HEK293T (cell line): ENCODE data around the gene PPEF2.

Experiments used
- CTCF ChIA-PET: fragments of 350-600 bp; formaldehyde crosslinking; extraction: SDS; loops from one replicate; lab custom pipeline; 2021; ENCODE audit warnings: antibody characterized with exemption, inconsistent platforms; lab: Yijun Ruan, JAX
- POLR2A ChIA-PET: fragments of 350-600 bp; formaldehyde crosslinking; extraction: SDS; loops from one replicate; lab custom pipeline; 2020; ENCODE audit warnings: antibody characterized with exemption, inconsistent platforms; lab: Yijun Ruan, JAX
- DNase-seq: peaks from one replicate; pipeline ENCODE4 v3.0.0; 2012; ENCODE audit warnings: mixed read lengths; ENCODE audit errors: extremely low spot score
- ARNT ChIP-seq: fragments of 450-650 bp; IDR thresholded peaks from 2 replicates; pipeline ENCODE4 v1.6.1; 2017; ENCODE audit warnings: mild to moderate bottlenecking
- BHLHE40 ChIP-seq: fragments of 450-650 bp; IDR thresholded peaks from 2 replicates; pipeline ENCODE4 v1.6.1; 2016; ENCODE audit warnings: mild to moderate bottlenecking, moderate library complexity, borderline replicate concordance
- CTBP1 ChIP-seq: fragments of 450-650 bp; IDR thresholded peaks from 2 replicates; pipeline ENCODE4 v1.6.1; 2016; ENCODE audit warnings: borderline replicate concordance
- ELF4 ChIP-seq: fragments of 450-650 bp; IDR thresholded peaks from 2 replicates; pipeline ENCODE4 v1.6.1; 2017; ENCODE audit warnings: antibody characterized with exemption
- FOXA1 ChIP-seq: fragments of 450-650 bp; IDR thresholded peaks from 2 replicates; pipeline ENCODE4 v1.6.1; 2016; ENCODE audit warnings: mild to moderate bottlenecking
- FOXK2 ChIP-seq: fragments of 450-650 bp; IDR thresholded peaks from 2 replicates; pipeline ENCODE4 v1.6.1; 2016; ENCODE audit warnings: mild to moderate bottlenecking
- FOXM1 ChIP-seq: fragments of 450-650 bp; IDR thresholded peaks from 2 replicates; pipeline ENCODE4 v1.6.1; 2017; ENCODE audit warnings: mild to moderate bottlenecking, borderline replicate concordance
- HDGF ChIP-seq: fragments of 450-650 bp; IDR thresholded peaks from 2 replicates; pipeline ENCODE4 v1.6.1; 2017; ENCODE audit warnings: antibody characterized with exemption, borderline replicate concordance
- L3MBTL2 ChIP-seq: fragments of 450-650 bp; conservative IDR thresholded peaks from 2 replicates; pipeline ENCODE4 v1.6.1; 2016; ENCODE audit warnings: mild to moderate bottlenecking
- LEF1 ChIP-seq: fragments of 450-650 bp; IDR thresholded peaks from 2 replicates; pipeline ENCODE4 v1.6.1; 2017; ENCODE audit warnings: mild to moderate bottlenecking, borderline replicate concordance
- NFRKB ChIP-seq: fragments of 450-650 bp; IDR thresholded peaks from 2 replicates; pipeline ENCODE4 v1.6.1; 2016; ENCODE audit warnings: mild to moderate bottlenecking, moderate library complexity
- SP1 ChIP-seq: fragments of 450-650 bp; IDR thresholded peaks from 2 replicates; pipeline ENCODE4 v1.6.1; 2017
- SUZ12 ChIP-seq: fragments of 450-650 bp; IDR thresholded peaks from 2 replicates; pipeline ENCODE4 v1.6.1; 2016; ENCODE audit warnings: mild to moderate bottlenecking
- TARDBP ChIP-seq: fragments of 450-650 bp; IDR thresholded peaks from 2 replicates; pipeline ENCODE4 v1.6.1; 2016
- ZNF384 ChIP-seq: fragments of 450-650 bp; IDR thresholded peaks from 2 replicates; pipeline ENCODE4 v1.6.1; 2016
- TF ChIP-seq, protein P1 (sequence below): fragments of 450-650 bp; IDR thresholded peaks from 2 replicates; pipeline ENCODE4 v1.6.1; 2016

PPEF2 gene

DNA sequence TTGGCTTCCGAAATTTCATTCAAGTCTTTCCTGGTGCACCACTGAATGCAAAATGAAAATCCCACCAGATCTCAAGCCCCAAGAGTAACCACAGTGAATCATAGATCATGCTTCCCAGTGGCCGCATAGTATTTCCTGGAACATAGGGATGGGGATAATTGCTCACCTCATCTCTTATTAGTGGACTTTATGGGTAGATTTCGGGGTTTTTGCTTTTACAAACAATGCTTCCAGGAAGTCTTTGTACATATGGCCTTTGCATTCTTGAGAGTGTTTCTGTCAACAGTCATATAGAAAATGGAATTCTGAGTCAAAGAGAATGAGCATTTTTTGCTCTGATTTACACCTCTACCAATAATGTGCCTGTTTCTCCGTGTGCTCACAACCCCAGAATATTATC, 53.4 kb downstream of the PPEF2 start:
- TF ChIP-seq L3MBTL2 (no peak), SP1 (no peak), ARNT (no peak), SUZ12 (no peak)
- POLR2A ChIA-PET = interaction anchor here (1.0 kb wide), 1 partner anchor 124 kb away, joined by 3 read pairs; the partner anchor contains the start of gene USO1
- no peak for DNase-seq
- CTCF ChIA-PET = no interaction called here

DNA sequence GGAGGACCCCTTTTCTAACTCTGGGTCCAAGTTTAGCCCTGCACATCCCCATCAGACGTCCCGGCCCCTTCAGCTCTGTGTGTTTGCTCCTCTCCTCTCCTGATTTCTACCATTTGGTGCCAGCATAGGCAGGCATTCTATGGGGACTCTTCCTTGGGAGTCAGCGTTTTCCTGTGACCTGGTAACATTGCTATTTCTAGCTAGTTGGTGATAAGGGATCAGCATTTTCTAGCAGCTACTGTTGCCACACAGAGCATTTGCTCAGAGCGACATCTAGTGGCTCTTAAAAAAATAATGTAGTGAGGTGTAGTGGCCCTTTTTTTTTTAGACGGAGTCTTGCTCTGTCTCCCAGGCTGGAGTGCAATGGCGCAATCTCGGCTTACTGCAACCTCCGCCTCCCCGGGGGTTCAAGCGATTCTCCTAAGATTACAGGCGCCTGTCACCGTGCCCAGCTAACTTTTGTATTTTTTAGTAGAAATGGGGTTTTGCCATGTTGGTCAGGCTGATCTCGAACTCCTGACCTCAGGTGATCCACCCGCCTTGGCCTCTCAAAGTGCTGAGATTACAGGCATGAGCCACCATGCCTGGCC, 54.0 kb downstream of the PPEF2 start:
- DNase-seq = peak; percentile 74
- TF ChIP-seq ZNF384 = peak; percentile 91
- POLR2A ChIA-PET = interaction anchor here (1.0 kb wide), 1 partner anchor 124 kb away, joined by 3 read pairs; the partner anchor contains the start of gene USO1
- CTCF ChIA-PET = interaction anchor here (0.6 to 1.7 kb wide), 10 partner anchors 11 to 913 kb away, joined by 3 to 9 read pairs (median 4); partner anchors contain the start of gene USO1

DNA sequence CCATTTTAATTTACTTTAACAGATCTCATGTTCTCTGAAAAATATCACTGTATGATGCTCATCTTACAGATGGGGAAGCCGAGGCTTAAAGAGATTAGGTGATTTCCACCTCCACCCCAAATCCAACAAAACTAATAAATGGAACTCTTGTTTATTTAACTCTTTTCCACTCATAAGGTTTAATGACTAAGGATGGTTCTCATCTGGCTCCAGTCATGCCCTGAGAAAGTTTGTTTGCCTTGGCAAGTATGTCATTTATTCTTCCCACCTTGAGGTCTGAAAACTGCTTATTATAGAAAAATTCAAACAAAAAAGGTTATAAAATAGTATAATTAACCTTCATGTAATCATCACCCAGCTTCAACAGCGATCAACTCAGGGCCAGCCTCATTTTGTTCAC, 56.3 kb downstream of the PPEF2 start:
- ChIA-PET CTCF (no interaction called here), POLR2A (no interaction called here)
- TF ChIP-seq SP1 = no peak
- TF ChIP-seq L3MBTL2 = no peak
- no peak for TF ChIP-seq ELF4
- TF ChIP-seq HDGF = no peak
- no peak for TF ChIP-seq ZNF384
- TF ChIP-seq FOXM1 = no peak
- no peak for TF ChIP-seq CTBP1
- no peak for TF ChIP-seq SUZ12
- TF ChIP-seq NFRKB = no peak
- no peak for TF ChIP-seq BHLHE40
- no peak for TF ChIP-seq TARDBP
- no peak for DNase-seq

DNA sequence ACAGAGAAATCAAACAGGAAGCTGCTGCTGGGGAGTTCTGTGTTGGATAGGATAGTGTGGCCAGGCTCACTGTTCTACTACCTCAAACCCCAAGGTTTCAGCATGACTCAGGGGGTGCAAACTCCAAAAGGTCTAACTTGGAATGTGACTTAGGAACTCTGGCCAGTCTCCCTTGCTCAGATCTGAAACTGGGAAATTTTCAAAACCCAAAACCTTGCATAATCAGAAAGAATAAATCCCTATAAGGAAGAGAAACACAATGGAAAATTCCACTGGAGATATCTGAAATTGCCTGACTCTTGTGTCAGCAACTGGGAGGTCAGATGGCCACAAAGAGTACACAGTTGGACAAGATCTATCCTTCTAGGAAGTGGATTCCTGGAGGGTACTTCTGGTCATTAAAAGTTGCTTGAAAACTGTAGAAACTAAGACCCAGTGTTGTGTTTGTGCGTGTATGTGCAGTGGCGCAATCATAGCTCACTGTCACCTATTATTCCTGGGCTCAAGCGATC, 58.0 kb downstream of the PPEF2 start:
- ChIA-PET POLR2A (no interaction called here), CTCF (no interaction called here)
- no peak for DNase-seq

DNA sequence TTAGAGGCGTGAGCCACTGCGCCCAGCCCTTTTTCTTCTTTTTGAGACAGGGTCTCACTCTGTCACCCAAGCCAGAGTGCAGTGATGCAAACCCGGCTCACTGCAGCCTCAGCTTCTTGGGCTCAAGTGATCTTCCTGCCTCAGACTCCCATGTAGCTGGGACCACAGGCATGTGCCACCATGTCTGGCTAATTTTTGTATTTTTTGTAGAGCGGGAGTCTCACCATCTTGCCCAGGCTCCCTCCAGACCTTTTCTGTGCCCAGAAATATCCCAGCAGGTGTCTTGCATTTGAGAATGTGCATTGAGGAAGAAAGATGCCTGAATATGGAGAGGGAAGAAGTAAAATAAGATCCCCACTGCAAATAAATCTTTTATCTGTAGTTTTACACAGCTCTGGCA, 58.7 kb downstream of the PPEF2 start:
- no peak for TF ChIP-seq FOXK2
- TF ChIP-seq, protein P1, sequence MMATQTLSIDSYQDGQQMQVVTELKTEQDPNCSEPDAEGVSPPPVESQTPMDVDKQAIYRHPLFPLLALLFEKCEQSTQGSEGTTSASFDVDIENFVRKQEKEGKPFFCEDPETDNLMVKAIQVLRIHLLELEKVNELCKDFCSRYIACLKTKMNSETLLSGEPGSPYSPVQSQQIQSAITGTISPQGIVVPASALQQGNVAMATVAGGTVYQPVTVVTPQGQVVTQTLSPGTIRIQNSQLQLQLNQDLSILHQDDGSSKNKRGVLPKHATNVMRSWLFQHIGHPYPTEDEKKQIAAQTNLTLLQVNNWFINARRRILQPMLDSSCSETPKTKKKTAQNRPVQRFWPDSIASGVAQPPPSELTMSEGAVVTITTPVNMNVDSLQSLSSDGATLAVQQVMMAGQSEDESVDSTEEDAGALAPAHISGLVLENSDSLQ = no peak
- TF ChIP-seq NFRKB = no peak
- no peak for DNase-seq
- CTCF ChIA-PET = no interaction called here
- POLR2A ChIA-PET = no interaction called here

More for the DNA sequence above, 58.0 kb downstream of the PPEF2 start:
- TF ChIP-seq NFRKB (no peak), TARDBP (no peak), BHLHE40 (no peak), ARNT (no peak), L3MBTL2 (no peak), FOXK2 (no peak), SP1 (no peak), CTBP1 (no peak)

DNA sequence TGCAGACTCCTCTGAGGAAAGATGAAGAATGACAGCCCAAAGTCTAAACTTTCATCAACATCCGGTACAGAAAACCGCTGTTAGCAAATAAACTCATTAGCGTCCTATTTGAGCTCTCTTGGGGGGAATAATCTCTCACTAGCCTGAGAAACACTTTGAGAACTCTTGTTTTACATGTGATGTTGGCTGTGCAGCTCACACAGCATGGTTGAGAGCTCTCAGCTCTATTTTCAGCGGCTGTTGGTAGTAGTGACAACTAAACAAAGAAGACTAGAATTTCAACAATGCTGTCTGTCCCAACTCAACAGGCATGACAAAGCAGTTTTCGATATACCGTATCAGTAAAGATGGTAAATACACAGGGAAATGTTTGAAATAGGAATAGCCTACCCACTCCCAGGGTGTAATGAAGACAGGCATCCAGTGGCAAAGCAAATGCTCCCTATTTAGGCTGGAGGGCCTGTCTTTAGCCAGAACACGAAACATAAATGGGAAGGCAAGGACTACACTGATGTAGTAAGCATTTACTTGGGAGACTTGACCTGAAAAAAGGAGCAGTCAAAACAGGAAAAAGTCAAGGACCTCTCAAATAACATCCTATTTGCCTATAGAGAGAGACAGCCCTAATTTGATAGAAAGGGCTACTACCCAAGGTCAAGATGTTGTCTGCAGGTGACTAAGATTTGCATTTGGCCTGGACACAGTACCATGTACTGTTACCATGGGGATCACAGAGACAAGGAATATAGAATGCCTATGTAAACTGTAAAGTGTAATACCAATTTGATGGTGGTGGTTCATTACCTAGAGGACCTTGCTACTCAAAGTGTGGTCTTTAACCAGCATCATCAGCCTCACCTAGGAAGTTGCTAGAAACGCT, 60.4 kb downstream of the PPEF2 start:
- no peak for DNase-seq

DNA sequence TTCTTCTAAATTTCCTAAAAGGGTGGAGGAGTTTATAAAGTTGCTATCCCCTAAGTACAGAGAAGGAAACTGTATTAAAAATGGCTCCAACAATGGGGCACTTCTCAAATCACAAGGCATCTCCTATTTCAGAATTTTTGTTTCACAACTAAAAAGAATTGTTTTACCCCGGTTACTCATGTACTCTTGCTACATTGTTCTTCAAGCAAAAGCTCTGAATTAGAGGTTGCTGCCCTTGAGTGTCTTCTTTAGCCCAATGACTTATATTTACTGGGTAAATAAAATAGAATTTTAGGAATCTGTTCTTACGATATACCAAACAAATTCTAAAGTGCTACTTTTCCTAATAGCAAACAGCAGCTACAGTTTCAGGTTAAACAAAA, 67.5 kb downstream of the PPEF2 start:
- DNase-seq = no peak
- POLR2A ChIA-PET = no interaction called here
- CTCF ChIA-PET = no interaction called here

More for the DNA sequence above, 60.4 kb downstream of the PPEF2 start:
- POLR2A ChIA-PET = no interaction called here
- CTCF ChIA-PET = no interaction called here
- TF ChIP-seq FOXM1 (no peak), ELF4 (no peak), HDGF (no peak), BHLHE40 (no peak), FOXK2 (no peak), SP1 (no peak), TARDBP (no peak), CTBP1 (no peak), ARNT (no peak), FOXA1 (no peak), L3MBTL2 (no peak), ZNF384 (no peak), NFRKB (no peak)
- TF ChIP-seq, protein P1 = no peak

More for the DNA sequence above, 67.5 kb downstream of the PPEF2 start:
- TF ChIP-seq LEF1 (no peak), FOXA1 (no peak), ELF4 (no peak), FOXK2 (no peak), SUZ12 (no peak), L3MBTL2 (no peak), NFRKB (no peak), BHLHE40 (no peak), FOXM1 (no peak), SP1 (no peak), CTBP1 (no peak)
- TF ChIP-seq, protein P1 = no peak
